HUDEP-2 (cell line): Measurements from ENCODE around the gene TFAP2B.
A peak's percentile ranks its signal among the peaks of the same experiment; 100 is the strongest.

Experiments
- DNase-seq, 76 experiments: peaks; one replicate each; lab custom pipeline; 2025; ENCODE audit not compliant: unreplicated experiment in 76 of 76; lab: John Stamatoyannopoulos, UW

The TFAP2B gene

DNA sequence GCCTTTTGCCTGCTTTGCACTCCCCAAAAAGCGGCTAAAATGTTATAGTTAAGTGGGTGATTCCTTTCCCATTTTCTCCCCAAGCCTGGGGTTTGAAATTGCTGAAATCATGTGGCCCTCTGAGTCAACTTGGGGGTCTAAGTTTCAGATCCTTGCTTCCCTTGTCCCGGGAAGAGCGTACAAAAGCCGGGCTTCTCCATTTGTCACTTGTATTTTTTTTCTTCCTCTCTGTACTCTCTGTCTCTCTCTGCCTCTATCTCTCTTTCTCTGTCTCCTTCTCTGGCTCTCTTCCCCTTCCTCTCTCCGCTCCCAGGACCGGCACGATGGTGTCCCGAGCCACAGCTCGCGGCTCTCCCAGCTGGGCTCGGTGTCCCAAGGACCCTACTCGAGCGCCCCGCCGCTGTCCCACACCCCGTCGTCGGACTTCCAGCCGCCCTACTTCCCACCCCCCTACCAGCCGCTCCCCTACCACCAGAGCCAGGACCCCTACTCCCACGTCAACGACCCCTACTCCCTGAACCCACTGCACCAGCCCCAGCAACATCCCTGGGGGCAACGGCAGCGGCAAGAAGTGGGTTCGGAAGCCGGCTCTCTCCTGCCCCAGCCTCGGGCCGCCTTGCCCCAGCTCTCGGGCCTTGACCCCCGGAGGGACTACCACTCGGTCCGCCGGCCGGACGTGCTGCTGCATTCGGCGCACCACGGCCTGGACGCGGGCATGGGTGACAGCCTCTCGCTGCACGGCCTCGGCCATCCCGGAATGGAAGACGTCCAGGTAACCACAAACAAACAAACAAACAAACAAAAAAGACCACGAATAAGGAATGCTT is 4.6 kb downstream of the TFAP2B start:
- no peak for DNase-seq

- no peak for DNase-seq
Measured at GRCh38 chr6:50824552-50824951, 5.9 kb downstream of the TFAP2B start.

- no peak for DNase-seq
Measured at GRCh38 chr6:50825375-50826036, 6.8 kb downstream of the TFAP2B start.

DNA sequence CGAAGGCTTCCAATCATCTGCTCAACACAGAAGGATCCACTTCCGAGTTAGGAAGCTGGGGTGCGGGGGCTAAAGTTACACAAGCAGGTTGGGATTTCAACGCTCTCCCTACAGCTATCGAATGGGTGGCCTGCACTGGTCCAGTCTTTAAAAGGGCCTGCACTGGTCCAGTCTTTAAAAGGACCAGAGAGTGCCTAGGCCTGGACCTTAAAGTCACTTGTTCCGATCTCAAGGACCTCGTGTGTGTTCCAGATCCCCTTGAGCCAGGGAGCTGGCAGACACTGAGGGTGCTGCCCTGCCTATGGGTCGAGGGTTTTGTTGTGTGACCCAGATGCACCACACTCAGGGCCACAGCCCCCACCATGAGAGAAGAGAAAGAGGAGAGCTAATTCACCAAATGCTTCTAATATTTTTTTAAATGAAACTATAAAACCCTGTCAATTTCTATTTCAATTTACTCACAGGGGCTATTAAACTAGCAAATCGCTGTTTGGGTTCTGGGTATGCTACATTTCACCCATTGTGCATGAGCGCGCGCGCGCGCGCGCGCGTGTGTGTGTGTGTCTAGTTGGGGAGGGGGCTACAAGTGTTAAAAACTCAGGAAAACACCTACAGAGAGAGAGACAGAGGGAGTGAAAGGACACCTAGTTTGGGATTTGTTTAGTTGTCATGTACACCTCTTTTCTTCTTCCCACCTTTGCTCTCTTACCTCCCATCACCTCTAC is 7.5 kb downstream of the TFAP2B start:
- no peak for DNase-seq

DNA sequence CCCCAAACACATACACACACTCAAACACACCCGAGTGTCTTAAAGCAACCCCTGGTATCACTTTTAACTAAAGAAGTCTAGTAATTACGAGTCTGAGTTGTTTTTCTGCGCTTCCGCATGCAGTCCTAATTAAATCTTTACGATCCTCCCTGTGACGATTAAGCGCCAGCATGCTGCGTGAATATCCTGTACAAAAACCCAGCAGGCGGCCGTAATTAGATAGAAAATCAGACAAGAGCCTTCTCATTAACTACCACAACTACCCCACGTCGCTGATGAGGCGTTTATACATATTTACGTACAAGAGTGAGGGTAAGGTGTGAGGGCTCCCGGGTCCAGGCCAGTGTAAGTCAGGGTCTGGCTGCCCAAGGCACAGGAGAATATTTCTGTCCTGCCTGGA is 8.1 kb downstream of the TFAP2B start:
- DNase-seq: no peak

DNA sequence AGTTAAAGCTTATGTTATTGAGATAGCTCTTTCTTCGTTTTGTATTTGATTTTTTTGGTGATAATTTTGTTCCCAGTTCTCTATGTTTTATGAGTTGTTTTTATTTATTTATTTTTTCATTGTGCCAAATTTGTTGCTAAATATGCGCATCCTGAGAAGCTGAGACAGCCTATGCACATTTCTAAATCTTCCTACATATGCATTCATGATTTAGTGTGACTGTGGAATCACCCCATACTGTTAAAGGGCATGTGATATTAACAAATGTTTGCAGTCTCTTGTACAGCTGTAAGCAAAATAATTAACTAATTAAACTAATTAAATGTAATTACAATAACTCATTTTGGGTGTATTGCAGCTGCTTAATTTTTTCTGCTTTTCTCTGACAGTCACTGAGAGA is 10.4 kb downstream of the TFAP2B start:
- no peak for DNase-seq

DNA sequence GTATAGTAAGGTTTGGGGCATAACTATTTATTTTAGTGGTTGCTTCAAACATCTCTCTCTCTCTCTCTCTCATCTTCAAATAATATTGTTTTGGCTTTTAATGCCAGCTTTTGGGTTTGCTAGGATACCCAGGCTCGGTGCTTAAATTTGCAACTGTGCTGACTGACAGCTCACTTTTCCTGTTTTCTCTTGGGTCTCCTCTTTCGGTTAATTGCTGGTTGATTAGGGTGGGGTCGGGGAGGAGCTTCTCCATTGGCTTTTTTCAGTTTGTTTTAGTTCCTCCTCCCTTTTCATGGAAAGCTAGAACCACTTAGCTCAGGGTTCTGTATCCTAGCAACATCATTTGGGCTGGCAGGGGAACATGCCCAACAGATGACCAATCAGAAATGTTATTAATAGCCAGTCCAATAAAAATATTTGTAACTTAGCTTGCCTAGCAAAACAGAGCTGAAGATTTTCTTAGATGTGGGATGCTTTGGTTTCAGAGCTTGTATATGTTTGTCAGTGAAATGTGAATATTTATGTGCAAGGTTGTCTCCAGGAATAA is 11.3 kb downstream of the TFAP2B start:
- no peak for DNase-seq

DNA sequence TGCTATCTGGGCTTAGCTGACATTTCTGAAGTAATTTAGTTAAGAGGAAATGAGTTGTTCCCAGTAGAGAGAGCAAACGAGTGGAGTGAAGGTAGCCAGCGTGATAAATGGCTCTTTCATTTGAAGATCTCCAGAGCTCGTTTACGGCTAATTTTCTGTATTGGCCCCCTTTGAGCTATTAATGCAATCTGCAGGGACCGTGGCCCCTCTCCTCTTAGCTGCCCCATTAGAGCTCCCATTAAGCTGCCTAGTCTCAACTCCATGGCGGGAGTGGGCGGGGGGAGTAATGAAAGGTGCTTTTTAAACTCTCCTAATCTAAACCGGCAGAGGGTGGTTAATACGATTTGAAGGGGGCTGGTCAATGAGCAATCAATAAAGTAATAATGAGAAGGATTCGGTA is 12.5 kb downstream of the TFAP2B start:
- no peak for DNase-seq

DNA sequence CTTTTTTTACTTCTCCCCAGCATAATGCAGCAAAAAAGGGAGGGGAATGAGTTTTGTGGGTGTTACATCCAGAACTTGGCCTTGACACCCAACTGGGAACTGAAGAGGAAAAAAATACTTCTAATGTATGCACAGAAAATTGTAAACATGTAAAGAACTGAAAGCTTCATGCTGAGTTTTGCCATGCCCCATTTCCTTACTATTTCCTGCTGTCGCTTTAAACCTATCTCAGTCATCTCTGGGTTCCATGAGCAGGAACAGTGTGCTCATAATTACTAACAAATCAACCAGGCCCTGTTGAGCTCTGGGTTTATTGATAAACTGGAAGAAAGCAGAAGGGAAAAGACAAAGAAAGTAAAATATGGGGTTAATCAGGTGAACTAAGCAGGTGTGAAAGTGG is 14.2 kb downstream of the TFAP2B start:
- DNase-seq: no peak

DNA sequence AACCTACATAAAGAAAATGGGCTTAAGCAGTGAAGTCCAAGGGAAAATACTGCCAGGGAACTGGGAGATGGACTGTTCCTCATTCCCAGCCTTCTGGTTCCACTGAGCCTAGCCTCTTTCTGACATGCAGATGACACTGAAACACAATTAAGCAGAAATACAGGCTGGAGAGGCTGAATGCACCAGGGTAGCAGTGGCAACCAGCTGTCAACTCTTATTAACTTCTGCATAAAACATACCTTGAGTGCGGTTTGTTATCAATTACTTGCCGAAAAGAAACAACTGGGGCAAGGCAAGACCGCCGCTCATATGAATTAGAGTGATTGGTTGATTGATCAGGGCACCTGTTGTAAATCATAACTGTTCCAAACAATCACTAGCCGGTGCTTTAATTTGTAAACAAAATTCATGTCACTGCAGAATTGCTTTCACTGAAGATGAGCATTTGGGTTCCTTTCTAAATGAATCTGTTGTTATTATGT is 16.3 kb downstream of the TFAP2B start:
- DNase-seq: no peak

DNA sequence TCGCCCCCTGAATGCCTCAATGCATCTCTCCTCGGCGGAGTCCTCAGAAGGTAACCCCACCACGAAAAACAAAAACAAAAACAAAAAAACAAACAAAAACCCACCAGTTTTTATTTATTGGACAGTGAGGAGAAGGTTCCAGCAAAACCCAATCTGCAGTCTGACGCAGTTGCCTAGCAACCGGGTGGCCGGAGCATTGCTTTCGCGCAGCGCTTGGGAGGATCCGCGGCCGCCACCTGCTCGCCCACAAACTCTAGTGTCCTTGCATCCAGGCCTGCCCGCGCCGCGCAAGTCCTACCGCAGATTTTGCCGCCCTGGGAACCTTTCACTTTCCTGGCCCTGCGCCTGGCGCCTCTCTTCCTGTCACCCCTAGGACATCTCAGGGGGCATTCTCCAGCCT is 17.6 kb downstream of the TFAP2B start:
- DNase-seq: no peak

- no peak for DNase-seq
Measured at GRCh38 chr6:50837589-50838445, 19.1 kb downstream of the TFAP2B start.

- no peak for DNase-seq
Measured at GRCh38 chr6:50840112-50840810, 21.6 kb downstream of the TFAP2B start.

GRCh38 chr6:50840811-50841192 is 22.1 kb downstream of the TFAP2B start:
- no peak for DNase-seq

GRCh38 chr6:50842446-50842845 is 23.8 kb downstream of the TFAP2B start:
- DNase-seq: no peak

GRCh38 chr6:50842861-50843384 is 24.3 kb downstream of the TFAP2B start:
- DNase-seq: no peak

DNA sequence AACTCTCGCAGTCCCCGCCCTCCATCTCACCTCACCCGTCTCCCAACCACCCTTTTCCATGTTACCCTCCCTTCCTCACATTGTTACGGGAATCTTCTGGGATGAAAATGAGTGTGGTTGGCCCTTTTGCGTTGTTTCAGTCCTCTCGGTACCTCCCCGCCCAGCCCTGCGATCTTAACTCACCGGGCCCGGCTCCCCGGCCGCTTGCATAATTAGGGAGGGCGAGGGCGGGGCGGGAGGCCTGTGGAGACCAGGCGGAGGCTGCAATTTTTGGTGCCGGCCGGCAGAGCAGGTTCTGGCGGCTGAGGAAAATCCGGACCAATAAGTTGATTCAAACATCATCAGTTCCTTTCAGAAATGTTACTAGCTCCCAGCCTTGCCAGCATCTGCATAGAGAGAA is 25.2 kb downstream of the TFAP2B start:
- peak in 26 of 76 experiments; percentile 8 to 47 (median 28) for DNase-seq

DNA sequence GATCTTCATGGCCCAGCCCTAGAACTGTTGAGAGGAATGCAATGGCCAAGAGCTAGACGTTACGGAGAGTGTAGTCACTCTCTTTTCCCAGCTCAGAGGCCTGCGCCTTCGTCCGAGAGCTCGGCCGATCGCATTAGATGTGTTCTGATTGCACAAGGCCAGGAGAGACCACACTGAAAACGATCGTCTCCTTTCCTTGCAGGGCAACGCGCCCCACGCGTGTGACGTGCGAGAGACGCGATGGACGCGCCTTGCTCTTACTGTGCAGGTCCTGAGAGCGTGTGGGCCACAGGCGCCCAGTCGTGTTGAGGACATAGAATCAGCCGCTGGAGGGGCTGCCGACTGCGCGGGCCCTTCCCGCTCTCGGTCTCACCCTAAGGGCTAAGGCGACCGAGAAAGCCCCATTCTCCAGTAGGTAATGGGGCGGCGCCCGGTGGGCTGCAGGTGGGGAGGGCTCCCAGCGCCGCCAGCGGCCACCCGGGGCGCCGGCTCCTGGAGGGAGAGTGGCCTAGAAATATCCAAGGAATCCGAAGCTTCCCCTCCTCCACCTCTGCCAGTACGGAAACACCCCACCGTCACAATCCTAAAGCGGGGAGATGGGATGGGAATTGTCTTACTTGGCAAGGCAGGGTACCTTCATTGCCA is 26.9 kb downstream of the TFAP2B start:
- DNase-seq: no peak
